PFSK-1 (cell line): ENCODE data around the gene SCN4B.

ENCODE experiments used
- FOXP2 ChIP-seq: optimal IDR thresholded peaks from 2 replicates; pipeline ENCODE3; 2011; ENCODE audit warnings: borderline replicate concordance, control low read depth, inconsistent platforms; ENCODE audit not compliant: insufficient read depth; ENCODE audit errors: extremely low read length, extremely low read depth
- POLR2AphosphoS5 ChIP-seq: IDR thresholded peaks from 2 replicates; pipeline ENCODE4 v1.6.1; 2012; ENCODE audit warnings: low read depth, mild to moderate bottlenecking, control low read depth, low read length, moderate library complexity
- REST ChIP-seq, 2 experiments: IDR thresholded peaks; 2 replicates each; pipeline versions ENCODE4 v1.6.1 to v1.8.0; 2011 to 2012; ENCODE audit warnings: low read depth in 2 of 2, low read length in 2 of 2, control low read depth in 1 of 2, inconsistent platforms in 1 of 2, mild to moderate bottlenecking in 1 of 2, moderate library complexity in 1 of 2; ENCODE audit not compliant: insufficient read depth in 1 of 2
- SIN3A ChIP-seq: IDR thresholded peaks from 2 replicates; pipeline ENCODE4 v1.6.1; 2012; ENCODE audit warnings: mild to moderate bottlenecking, low read length, moderate library complexity, borderline replicate concordance; ENCODE audit not compliant: insufficient read depth
- TAF1 ChIP-seq: IDR thresholded peaks from 2 replicates; pipeline ENCODE4 v1.6.1; 2012; ENCODE audit warnings: low read length, control low read depth, borderline replicate concordance; ENCODE audit not compliant: insufficient read depth

SCN4B gene

GRCh38 chr11:118199135-118199534, 46.5 kb upstream of the SCN4B start:
- no peak for TF ChIP-seq FOXP2
- TF ChIP-seq POLR2AphosphoS5 = no peak
- no peak for TF ChIP-seq TAF1
- no peak for TF ChIP-seq SIN3A
- no peak for TF ChIP-seq REST (IDR thresholded peaks at IDR 0.05; ENCODE audit: insufficient read depth in 1 of 2, low read depth in 2 of 2, low read length in 2 of 2)

GRCh38 chr11:118198370-118198769, 45.7 kb upstream of the SCN4B start:
- TF ChIP-seq SIN3A = no peak
- no peak for TF ChIP-seq REST (IDR thresholded peaks at IDR 0.05; ENCODE audit: insufficient read depth in 1 of 2, low read depth in 2 of 2, low read length in 2 of 2)
- TF ChIP-seq FOXP2 = no peak
- no peak for TF ChIP-seq POLR2AphosphoS5
- no peak for TF ChIP-seq TAF1

- TF ChIP-seq FOXP2 (no peak), SIN3A (no peak), TAF1 (no peak), REST (IDR thresholded peaks at IDR 0.05; ENCODE audit: insufficient read depth in 1 of 2, low read depth in 2 of 2, low read length in 2 of 2) (no peak), POLR2AphosphoS5 (no peak)
These were observed 42.4 kb upstream of the SCN4B start for GRCh38 chr11:118194835-118195627.

- TF ChIP-seq SIN3A (no peak), REST (IDR thresholded peaks at IDR 0.05; ENCODE audit: insufficient read depth in 1 of 2, low read depth in 2 of 2, low read length in 2 of 2) (no peak), POLR2AphosphoS5 (no peak), TAF1 (no peak), FOXP2 (no peak)
These were observed 41.4 kb upstream of the SCN4B start for GRCh38 chr11:118193910-118194566.
